Endometrium (tissue), 2 donors: Measurements from ENCODE around the gene CPNE7.

ENCODE experiments used
- FAIRE-seq: peaks from 2 replicates; lab custom pipeline; 2012; peaks lifted over from hg19 to GRCh38; lab: Jason Lieb, UNC
- donor health status: control.
- donor health status: control.

The CPNE7 gene

DNA sequence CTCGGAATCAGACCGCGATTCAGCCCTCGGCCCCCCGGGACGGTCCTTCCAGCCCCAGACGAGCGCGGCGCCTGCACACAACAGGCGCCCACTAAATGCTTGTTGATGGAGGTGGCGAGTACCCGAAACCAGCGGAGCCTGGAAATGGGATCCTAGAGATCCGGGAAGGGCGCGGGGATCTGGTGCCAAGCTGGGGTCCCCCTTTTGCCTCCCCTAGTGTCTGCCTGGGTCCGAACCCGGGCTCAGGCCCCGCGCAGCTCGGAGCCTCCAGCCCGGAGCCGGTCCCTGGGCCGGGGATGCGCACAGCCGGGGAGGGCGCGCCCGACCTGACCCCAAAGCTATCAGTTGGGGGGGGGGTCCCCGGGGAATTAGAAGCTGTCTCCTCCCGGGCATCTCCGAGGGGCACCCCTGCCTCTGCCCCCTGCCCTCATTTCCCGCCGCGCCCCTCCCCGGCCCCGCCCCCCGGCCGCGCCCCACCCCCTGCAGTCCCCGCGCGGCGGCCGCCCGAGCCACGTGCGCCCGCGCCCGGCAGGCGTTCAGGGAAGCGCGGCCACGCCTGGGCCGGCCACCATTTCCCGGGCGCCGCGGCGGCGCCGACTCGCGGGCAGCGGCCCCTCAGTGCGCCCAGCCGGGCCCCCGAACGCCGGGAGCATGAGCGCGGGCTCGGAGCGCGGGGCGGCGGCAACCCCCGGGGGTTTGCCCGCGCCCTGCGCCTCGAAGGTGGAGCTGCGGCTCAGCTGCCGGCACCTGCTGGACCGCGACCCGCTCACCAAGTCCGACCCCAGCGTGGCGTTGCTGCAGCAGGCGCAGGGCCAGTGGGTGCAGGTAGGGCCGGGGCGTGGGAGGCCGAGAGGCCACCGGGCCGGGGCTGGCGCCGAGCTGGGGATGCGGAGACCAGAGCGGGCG is at the start of gene CPNE7:
Gene CPNE7 (plus strand): TSS at position 512 of the 906 bp plus-strand sequence. CDS start 140 bp downstream, at position 652.
- FAIRE-seq: no peak

DNA sequence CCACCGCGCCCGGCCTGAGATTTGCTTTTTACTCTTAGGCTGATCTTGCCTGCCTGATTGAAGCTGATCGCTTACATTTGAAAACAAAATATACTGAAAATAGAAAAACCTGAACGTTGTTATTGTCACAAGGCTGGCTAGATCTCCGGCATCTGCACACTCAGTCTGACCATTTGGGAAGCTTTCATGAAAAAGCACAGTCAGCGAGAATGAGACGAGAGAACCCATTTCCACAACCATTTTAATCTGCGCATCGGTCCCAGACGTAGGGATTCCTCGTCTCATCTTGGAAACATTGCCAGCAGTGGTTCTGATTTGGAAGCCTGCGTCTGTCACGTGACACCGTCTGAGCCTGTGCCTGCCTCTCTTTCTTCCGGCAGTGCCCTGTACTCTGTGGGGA is 46.5 kb upstream of the CPNE7 start:
- FAIRE-seq: no peak

GRCh38 chr16:89530401-89531381 is 44.9 kb upstream of the CPNE7 start:
- FAIRE-seq: no peak

- no peak for FAIRE-seq
Measured at GRCh38 chr16:89531821-89532526, 43.6 kb upstream of the CPNE7 start.

DNA sequence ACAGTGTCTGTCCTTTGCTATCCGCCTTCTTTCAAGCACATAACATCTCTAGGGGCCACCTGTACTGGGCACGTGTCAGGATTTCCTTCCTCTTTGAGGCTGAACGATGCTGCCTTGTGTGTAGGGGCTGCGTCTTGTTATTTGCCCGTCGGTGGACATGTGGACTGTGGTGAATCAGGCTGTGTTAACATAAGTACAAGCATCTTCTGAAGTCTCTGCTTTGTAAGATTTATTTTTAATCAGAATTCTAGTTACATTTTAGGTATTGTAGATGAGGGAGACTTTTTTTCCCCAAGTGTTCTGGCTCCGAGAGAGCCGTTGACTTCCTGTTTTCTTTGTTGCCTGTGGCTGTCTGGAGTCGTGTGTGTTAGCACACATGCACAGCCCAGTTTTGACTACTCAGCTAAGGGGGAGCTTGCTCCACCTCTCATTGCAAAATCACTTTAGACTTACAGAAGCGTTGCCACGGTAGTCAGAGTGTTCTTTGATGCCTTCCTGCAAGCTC is 41.3 kb upstream of the CPNE7 start:
- FAIRE-seq: no peak

DNA sequence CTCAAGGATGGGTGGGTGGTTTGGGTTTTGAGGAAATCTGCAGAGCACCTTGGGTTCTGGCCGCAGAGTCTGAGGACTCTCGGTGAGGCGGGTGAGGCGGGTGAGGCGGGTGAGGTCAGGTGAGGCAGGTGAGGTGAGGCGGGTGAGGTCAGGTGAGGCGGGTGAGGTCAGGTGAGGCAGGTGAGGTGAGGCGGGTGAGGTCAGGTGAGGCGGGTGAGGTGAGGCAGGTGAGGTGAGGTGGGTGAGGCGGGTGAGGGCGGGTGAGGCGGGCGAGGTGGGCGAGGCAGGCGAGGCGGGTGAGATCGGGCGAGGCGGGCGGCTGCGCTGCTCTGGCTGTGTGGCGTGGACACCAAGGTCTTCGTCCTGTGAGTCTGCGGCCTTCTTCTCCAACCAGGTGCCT is 39.2 kb upstream of the CPNE7 start:
- no peak for FAIRE-seq

- FAIRE-seq: no peak
Measured at GRCh38 chr16:89536886-89537548, 38.5 kb upstream of the CPNE7 start.

DNA sequence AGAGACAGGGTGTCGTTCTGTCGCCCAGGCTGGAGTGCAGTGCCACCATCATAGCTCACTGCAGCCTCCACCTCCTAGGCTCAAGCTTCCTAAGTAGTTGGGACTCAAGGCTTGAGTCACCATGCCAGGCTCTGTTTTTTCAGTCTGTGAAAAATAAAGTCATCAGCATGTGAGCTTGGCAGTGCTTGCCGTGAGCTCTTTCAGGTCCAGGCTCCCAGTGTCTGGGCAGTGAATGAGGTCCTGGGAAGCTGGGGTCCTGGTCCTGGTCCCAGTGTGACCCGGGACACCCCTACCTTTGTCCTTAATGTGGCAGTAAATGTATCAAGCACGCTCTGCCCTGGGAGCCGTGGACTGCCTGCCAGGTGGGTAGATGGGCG is 38.0 kb upstream of the CPNE7 start:
- FAIRE-seq: no peak

DNA sequence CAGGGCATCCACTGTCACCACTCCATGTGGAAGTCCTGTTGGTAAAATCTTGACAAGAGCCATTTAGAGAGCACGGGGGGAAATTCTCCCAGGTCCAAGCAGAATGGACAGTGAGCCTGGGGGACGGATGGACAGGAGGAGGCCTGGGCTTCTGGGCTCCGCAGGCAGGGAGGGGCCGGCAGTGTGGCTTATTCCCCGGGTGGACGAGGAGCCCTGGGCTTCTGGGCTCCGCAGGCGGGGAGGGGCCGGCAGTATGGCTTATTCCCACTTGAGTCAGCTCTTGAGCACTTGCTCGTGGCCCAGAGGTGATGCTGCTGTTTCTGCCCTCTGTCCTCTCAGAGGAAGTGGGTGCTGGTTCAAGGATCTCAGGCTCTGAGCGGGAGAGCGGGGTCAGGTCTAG is 37.3 kb upstream of the CPNE7 start:
- FAIRE-seq: no peak

DNA sequence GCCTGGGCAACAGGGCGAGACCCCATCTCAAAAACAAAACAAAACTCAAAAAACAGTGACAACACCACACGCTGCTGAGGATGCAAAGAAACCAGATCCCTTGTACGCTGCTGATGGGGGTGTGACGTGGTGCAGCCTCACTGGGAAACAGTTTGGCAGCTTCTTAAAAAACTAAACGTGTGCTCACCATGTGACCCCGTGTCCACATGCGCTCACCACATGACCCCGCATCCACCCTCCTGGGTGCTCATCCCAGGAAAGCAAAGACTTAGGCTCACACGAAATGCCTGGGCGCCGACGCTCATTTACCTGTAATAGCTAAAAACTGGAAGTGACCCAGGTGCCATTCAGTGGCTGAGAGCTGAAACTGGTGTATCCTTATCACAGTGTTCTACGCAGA is 35.0 kb upstream of the CPNE7 start:
- no peak for FAIRE-seq

DNA sequence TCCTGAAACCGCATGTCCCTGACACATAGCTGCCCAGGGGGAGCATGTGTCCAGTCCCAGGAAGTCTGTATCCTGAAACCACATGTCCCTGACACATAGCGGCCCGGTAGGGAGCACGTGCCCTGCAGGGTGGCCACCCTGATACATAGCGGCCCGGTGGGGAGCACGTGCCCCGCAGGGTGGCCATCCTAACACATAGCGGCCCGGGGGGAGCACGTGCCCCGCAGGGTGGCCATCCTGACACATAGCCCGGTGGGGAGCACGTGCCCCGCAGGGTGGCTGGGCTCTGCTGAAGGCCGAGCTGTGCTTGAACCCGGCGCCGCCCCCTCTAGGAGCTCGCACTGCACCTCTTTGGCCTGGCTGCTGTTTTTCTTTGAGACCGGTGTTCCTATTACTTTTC is 33.8 kb upstream of the CPNE7 start:
- FAIRE-seq: no peak

DNA sequence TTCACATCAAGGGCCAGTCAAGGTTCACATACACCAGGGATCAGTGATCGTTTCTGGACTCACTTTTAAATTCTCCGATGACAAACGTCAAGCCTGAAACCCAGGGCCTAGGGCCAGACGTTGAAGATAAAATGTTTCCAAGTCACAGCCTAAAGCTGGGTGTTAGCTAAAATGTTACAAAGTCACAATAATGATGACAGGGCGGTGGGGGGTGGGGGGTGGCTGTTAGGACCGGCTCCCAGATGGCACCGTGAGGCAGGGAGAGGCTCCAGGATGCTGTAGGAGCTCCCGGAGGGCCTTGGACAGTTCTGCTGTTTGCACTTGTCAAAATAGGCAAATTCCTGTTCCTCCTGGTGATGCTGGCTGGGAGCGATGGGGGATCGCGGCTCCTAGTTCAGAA is 31.4 kb upstream of the CPNE7 start:
- no peak for FAIRE-seq

DNA sequence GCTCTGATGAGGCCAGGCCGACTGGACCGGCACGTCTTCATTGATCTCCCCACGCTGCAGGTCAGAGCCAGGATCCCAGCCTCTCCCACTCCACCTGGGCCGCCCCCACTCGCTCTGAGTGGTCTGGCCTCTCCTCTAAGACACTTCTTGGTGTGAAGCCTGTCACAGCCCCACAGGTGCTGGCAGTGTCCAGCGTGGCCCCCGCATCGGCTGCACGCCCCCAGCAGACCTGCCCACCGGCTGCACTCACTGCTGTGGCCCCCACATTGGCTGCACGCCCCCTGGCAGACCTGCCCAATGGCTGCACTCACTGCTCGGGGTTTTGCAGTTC is 30.9 kb upstream of the CPNE7 start:
- no peak for FAIRE-seq

DNA sequence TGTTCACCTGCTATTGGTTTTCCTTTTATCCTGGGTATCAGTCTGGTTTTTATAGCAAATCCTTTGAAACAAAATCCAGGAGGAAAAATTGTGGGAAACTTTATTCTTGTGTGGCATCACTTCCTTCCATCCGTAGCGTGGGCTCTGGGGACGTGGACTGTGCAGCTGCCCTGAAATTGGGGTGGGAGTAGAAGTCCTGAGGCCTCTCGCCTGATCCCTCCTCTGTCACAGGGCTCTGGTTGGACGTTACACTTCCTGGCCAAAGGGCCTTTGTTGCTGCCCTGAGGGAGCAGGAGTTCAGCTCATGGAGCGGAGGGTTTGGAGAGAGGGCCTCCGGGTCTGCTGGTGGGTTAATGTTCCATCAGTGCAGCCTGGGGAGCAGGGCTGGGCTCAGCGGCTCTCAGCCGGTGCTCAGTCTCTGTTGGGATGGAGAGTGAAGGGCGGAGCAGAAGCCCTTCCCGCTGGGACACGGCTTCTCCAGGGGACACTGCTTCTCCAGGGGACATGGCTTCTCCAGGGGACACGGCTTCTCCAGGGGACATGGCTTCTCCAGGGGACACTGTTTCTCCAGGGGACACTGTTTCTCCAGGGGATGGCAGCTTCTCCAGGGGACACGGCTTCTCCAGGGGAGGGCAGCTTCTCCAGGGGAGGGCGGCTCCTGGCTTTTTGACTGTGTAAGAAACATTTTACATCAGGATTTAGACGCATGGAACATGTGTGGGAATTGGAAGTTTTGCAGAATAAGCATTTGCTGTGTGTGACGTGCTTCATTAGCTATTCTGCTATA is 30.3 kb upstream of the CPNE7 start:
- FAIRE-seq: no peak

- FAIRE-seq: no peak
Measured at GRCh38 chr16:89545831-89546574, 29.6 kb upstream of the CPNE7 start.

GRCh38 chr16:89546781-89547180 is 28.8 kb upstream of the CPNE7 start:
- FAIRE-seq: no peak

DNA sequence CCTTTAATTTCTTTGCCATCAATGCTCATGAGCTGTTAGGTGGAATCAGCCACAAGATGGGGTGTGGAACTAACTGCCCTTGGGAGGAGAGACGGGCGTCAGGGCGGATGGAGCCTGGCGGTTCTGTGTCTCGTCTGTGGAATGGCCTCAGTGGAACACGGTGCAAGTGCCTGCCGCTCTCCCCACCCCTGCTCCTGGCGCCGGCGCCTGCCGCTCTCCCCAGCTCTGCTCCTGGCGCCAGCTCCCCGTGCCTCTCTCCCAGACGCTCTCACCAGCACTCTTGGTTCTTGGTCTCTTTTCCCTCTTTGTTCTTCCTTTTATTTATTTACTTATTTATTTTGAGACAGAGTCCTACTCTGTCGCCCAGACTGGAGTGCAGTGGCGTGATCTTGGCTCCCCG is 28.3 kb upstream of the CPNE7 start:
- FAIRE-seq: no peak

- no peak for FAIRE-seq
Measured at GRCh38 chr16:89547860-89548259, 27.7 kb upstream of the CPNE7 start.

GRCh38 chr16:89548344-89549006 is 27.1 kb upstream of the CPNE7 start:
- no peak for FAIRE-seq
